GM19468 (cell line): ENCODE results near the gene CLEC16A.

ENCODE experiments used
- ATAC-seq: cut with Tn5 transposase; IDR thresholded peaks from one replicate; pipeline ENCODE4 v1.9.1; 2021; ENCODE audit warnings: mild to moderate bottlenecking, moderate library complexity, moderate number of reproducible peaks; ENCODE audit not compliant: unreplicated experiment; ENCODE audit errors: extremely low read depth

CLEC16A gene

DNA sequence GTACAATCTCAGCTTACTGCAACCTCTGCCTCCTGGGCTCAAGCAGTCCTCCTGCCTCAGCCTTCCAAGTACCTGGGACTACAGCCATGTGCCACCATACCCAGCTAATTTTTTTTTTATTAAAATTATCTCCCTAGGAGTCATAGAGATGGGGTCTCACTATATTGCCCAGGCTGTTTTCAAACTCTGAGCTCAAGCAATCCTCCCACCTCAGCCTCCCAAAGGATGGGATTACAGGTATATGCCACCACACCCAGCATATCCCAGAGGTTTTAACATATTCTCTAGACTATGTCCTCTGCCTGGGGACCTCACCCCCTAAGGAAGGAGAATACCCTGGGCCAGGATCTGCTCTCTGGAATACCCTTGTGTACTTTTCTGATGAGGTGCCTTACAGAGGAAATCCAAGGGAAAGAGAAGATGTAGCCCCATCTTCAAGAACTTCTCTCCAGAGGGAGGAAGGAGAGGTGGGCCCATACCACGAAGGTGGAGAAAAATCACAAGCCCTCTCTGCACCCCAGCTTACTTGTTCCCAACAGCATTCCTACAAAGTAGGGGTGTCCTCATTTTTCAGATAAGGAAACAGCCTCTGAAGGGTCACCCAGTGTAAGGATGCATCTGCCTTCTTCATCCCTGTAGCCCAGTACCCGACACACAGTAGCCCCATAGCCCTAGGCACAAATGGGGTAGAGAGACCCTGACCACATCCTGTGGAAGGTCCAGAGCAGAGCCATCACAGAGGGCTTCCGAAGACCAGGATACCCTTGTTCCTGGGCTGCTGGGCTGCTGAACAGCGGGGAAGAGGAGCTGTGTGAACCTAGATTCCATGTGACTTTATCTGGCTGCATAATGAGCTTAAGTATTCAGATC is 160.0 kb downstream of the CLEC16A start:
- ATAC-seq: no peak

DNA sequence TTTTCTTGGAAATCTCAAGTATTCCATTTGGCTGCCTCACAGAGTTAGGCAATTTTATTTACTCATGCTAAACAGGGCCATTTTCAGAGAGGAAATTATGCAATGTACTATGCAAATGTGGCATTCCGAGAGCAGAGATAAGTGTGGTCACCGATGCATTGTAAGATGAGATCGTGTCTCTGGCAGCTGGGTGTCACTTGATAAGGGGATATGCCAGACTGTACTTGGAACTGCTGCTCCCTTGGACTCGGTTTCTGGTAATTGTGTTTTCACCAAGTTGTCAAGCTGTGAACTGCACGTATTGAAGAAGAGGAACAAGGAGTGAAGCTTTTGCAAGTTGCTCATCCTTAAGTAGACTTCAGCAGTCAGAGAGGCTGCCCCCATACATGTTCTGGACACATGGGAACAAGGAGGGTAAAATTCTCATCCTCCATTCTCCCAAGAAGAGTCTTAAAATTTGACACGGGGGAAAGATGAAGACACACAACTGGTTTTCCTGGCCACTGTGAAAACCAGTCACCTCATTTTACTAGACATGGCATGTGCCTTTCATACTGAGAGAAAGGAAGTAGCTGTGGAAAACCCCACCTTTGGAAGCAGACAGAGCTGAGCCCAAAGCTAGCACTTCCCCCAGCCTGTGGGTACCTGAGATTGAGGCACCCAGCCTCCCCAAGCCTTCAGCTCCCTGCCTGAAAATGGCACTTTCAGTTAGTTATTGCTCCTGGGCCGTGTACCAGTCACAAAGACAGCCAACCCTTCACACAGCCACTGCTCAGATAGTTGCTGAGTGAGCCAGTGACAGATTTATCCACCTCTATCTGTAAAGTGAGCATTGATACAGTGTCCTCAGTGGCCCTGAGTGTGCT is 160.9 kb downstream of the CLEC16A start:
- peak; percentile 53 for ATAC-seq

DNA sequence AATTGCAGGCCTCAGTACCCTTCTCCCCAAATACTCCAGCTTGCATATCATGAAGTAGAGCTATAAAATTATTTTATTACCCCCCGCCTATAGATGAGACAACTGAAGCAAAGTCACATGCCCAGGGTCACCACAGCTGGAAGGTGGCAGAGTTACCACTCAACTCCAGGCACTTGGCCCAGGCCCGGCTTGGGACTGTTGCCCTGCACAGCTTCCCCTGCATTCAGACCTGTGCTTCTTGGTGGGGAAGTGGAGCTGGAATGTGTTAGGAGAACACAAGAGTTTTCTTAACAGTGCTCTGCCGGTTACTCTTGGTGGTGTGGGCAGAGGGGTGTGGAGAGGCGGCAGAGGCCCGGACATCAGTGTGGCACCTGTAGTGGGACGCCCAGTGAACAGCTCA is 162.4 kb downstream of the CLEC16A start:
- no peak for ATAC-seq

DNA sequence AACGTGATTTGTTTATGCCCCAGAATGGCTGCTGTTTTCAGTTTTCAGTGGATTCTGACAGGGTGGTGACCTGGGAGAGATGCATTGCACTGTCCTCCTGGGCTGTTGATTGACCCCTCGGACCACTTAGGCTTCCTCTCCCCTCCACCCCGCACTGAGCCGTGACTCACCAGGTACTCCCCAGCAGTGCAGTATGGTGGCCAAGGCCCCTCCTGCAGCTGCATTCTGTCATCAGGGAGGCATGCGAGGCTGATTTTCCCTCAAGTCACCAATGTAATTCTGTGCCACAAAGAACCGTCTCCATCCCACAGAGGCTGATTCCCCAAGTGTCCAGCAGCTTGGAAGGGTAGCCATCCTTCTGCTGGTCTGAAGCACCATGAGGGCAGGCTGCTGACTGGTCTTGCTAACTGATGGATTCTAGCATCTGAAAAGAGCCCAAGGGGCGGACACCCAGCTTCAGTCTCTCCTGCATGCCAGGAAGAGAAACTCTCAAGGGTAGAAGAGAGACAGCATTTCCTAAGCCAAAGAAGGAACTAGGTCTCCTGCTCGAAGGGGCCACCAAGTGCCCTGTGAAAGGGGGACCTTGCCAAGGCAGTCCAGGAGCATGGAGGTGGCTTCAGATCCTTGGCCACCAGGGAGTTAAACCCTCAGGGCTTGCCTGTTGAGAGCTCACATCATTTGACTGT is 163.6 kb downstream of the CLEC16A start:
- ATAC-seq: no peak

DNA sequence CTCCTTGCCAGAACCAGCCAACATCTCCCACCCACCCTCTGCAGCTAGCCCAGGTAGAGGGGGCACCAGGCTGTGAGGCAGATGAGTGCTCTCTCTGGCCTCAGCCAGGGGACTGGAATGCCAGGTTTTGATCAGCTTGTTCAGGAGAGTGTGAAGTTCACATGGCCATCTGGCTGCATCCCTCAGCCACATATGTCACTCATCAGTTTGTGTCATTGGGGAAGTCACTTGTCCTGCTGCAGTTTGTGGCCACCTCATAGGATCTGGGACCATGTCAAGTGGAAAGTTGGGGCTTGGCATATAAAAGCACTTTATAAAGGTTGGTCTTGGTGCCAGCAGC is 164.1 kb downstream of the CLEC16A start:
- no peak for ATAC-seq

DNA sequence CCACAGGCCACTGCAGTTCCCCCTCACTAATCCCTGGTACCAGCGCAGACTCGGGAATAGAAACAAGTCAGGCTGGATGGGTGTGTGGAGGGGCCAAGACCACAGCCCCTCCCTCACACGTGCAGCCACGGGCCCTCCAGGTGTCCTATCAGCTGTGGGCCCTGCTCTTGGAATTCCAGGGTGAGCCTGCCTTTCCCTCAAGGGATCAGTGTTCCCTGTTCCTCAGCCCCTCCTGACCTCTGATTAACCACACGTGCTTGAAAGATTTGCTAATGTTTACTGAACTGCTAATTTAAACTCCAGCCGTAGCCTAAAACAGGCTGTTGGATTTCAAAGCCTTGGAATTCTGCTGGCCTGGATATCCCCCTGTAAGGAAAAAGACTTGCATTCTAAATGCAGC is 165.2 kb downstream of the CLEC16A start:
- no peak for ATAC-seq

DNA sequence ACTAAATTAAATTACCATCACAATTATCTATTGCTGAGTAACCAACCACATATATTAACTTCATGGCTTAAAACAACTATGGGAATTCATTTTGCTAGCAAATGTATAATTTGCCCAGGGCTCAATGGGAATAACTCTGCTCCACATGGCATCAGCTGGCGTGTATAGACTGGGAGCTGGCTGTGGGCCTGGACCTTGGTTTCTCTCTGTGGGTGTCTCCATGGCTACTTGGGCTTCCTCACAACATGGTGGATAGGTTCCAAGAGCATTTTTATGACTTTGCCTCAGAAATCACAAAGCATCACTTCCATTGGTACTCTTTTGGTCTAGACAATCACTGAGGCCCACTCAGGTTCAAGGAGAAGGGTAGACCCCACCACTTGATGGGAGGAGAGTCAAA is 166.8 kb downstream of the CLEC16A start:
- ATAC-seq: no peak

DNA sequence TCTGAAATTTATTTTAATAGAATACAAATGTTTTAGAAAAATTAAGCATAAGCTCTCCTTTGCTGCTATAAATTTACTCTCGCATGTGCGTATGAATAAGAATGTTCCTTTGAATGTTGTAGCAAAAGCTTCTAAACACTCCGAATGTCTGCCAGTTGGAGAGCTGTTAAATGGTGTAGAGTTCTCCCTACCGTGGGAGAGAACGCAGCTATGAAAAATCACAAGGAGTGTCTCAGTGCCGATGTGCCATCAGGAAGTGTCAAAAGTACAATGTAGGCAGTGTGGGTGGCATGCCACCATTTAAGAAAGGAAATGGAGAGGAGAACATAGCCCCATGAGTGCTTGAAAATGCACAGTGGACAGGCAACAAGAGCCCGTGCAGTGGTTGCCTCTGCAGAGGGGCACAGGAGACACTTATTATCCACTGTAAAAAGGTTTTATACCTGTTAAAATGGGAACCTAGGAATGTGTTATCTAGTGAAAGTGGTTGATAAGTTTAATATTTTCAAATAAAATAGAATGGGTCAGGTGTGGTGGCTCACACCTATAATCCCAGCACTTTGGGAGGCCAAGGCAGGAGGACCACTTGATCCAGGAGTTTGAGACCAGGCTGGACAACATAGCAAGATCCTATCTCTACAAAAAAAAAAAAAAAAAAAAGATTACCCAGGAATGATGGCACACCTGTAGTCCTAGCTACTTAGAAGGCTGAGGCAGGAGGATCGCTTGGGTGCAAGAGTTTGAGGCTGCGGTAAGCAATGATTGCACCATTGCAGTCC is 167.7 kb downstream of the CLEC16A start:
- no peak for ATAC-seq

DNA sequence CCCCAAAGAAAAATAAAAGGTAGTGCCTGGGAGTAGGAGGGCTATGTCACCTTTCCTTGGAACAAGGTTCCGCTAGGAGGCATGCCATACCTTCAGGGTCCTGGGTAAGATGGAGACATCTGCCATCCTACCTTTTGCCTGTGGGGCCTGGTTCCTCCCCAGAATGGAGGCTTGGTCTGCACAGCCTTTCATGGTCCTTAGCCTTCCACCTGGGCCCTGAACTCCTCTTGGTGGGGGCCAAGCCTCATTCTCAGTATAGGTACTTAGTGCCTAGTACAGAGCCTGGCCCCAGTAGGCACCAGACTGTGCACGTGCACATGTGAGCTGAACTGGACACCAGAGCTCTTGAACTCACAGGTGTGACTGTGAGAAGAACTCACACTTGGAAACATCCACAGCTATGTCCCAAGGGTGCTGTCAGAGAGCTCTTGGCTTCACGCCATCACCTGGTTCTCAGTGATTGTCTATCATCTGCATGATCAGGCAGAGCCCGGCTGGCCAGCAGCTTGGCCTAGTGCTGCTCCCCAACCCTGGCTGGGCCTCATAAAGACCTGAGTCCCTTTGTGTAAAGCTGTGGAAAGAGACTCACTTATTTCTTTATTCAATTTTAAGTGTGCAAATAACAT is 168.5 kb downstream of the CLEC16A start:
- ATAC-seq: no peak

DNA sequence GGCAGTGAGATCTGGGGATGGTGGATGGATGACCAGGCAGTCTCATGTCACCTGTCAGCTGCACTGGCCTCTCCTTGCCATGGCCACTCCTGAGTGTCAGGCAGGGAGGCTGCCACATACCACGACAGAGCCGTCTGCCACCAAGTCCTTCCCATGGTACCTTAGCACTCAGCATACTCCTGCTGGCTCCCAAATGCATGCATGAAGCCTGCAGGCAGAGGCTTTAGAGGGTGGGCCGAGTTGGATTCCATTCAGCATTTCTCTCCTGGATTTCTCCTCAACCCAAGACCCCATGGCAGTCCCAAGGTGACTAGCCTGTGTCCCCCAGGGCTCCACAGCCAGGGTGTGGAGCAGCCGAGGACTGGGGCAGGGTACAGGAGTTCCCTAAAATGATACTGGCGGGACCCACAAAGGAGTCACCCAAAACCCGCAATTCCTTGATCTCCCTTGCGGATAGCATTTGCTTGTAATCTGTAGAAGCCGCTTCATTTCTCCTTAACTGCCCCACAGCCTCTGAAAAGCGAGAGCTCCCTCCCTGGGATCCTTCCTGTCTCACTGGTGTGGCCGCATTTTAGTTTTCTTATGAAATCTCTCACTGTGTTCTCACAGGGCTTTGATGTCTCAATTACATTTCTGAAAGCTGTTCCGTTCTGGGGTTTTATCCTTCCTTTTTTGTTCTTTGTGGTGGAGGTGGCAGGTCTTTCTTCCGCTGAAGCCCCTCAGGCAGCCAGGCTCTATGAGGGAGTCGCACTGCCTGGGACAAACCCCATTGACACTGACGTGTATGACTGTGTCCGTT is 170.2 kb downstream of the CLEC16A start:
- ATAC-seq: no peak

DNA sequence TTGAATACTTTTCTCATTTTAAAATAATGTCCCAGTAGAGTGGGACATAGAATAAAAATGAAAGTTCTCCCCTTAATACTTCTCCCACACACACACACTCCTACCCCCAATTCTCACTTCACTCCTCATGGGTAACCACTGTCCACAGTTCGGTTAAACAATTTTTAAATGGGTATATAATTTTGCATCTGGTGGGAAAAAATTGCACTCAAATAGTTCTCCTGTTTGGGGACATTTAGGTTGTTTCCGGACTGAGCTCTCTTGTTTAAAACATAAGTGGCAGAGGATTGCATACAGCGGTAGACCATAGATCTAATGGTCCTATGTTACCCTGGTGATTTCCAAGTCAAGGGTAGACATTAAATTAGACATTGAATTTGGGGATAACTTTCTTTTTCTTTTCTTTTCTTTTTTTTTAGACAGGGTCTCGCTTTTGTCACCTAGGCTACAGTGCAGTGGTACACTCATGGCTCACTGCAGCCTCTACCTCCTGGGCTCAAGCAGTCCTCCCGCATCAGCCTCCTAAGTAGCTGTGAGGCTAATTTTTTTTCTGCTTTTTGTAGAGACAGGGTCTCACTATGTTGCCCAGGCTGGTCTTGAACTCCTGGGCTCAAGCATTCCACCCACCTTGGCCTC is 173.3 kb downstream of the CLEC16A start:
- ATAC-seq: no peak

DNA sequence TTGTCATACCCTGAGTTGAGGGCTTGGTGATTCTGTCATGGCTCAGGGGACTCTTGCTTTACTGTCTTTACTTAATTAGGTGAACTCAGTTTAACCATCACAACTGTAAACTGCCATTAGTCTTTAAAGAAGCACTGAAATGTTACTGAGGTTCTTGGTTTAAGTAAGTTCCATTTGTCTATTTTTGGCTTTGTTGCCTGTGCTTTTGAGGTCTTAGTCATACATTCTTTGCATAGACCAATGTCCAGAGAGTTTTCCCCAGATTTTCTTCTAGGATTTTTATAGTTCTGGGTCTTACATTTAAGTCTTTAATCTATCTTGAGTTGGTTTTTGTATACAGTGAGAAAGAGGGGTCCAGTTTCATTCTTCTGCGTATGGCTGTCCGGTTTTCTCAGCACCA is 174.1 kb downstream of the CLEC16A start:
- ATAC-seq: no peak

DNA sequence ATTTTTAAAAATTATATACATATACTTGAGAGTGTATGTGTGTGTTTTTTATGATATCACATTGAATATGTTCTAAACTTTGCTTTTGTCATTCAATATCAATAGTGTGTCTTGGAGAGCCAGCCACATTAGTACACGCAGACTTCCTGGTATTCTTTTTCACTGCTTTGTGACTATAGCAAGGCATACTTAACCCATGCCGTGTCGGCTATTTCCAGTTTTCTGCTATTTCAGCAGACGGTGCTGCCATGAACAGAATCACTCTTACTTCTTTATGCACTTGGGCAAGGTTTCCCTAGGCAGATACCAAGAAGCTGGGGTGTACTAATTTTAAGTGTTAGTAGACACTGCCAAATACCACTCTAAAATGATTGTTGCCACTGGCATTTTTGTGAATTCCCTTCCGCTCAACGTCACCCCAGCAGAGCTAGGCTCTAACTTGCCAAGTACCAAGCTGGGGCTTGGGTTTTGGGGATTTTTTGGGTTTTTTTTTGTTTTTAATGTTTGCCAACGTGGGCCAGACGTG is 176.8 kb downstream of the CLEC16A start:
- no peak for ATAC-seq

DNA sequence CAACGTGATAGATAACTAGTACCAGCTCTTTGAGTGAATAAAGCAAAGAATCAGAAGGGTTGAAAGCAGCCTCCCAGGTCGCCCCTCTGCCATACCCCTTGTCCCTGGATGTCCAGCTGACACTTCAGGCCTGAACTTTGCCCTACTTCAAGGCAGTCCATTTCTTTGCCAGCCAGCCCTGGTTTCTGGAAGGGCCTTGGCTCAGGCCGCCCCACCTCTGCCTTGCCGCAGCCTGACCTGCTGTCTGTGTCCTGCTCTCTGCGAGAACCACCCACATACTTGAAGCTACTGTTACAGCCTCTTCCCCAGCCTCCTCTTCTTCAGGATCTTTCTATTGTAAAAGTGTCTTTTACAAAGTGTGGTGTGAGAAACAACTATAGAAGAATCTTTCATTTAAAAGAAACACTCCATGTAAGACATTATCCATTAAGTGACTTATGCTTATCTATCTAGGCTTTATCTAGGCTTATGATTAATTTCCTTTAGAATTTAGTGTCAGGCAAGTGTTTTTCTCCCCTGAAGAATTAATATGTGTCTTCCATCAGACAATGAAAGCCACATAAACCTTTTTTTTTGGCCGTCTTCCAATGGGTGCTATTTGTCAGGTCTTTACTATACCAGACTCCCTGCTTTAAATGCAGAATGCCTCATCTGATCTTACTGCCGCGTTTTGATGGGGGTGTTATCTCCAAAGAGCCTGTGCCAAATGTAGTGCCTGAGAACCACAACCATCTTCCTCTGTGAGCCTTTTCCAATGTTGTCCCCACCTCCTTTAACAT is 177.7 kb downstream of the CLEC16A start:
- no peak for ATAC-seq

DNA sequence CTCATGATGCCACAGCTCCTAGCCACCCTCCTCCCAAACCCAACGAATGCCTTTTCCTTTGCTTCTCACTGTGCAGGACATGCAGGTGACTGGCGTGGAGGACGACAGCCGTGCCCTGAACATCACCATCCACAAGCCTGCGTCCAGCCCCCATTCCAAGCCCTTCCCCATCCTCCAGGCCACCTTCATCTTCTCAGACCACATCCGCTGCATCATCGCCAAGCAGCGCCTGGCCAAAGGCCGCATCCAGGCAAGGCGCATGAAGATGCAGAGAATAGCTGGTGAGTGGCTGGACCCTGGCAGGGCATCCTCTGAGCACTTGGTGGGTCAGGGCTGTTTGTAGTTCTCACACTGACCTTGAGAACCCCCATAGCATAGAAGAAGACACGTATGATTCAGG is 179.3 kb downstream of the CLEC16A start:
- ATAC-seq: no peak

DNA sequence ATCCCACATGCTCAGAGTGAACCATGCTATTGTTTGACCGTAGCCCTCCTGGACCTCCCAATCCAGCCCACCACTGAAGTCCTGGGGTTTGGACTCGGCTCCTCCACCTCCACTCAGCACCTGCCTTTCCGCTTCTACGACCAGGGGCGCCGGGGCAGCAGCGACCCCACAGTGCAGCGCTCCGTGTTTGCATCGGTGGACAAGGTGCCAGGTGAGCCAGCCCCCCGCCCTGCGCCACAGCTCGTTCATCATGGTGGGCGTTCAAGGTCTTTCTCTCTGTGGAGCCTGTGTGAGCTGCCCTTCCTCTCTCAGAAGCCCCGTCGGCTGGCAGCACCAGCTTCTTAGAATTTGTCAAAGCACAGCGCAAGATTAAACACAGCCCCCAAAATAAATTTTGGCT is 181.6 kb downstream of the CLEC16A start:
- ATAC-seq: no peak

DNA sequence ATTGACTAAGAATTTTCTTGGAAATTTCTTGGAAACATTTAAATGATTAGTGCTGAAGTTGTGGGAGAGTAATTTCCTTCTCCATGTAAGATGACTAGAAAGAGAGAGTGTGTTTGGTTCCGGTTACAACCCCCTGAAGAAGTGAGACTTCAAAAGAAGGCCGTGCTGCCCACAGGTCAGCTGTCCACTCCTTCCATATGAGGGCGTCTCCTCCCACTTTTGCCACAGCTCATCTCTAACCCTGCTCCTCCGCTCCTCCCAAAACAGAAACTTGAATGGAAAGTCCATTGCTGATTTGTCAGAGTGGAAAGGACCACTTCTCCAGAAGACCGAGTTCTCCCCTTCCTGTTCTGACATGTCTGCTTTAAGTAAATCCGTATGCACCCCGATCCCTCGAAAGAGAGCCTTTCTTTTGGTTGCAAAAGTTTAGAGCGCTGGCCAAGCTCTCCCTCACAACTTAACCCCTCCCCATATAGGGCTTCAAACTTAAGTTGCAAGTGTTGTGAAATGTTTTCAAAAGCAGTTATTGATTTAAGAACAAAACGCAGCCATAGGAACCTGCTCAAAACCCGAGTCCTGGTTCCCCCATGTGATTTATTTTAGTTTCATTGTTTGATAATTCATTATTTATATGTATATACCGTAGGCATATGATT is 182.2 kb downstream of the CLEC16A start:
- no peak for ATAC-seq
